ENCODE data around the gene FRMPD1. TPM values are rescaled to one million over a fixed set of nuclear protein-coding genes. Genes with fewer than 3 reads are reported as not detected.

Gene FRMPD1
- polyA plus RNA-seq, 1 donor, result 19.2 TPM

GRCh38 chr9:37636511-37637448 is 14.0 kb upstream of the FRMPD1 start:
- DNase-seq, result no peak

- DNase-seq, result no peak
These were observed 11.5 kb upstream of the FRMPD1 start for GRCh38 chr9:37639109-37639762.

- DNase-seq, result no peak
These were observed 10.9 kb upstream of the FRMPD1 start for GRCh38 chr9:37639841-37640240.

GRCh38 chr9:37640246-37640645 is 10.5 kb upstream of the FRMPD1 start:
- no peak for DNase-seq

DNA sequence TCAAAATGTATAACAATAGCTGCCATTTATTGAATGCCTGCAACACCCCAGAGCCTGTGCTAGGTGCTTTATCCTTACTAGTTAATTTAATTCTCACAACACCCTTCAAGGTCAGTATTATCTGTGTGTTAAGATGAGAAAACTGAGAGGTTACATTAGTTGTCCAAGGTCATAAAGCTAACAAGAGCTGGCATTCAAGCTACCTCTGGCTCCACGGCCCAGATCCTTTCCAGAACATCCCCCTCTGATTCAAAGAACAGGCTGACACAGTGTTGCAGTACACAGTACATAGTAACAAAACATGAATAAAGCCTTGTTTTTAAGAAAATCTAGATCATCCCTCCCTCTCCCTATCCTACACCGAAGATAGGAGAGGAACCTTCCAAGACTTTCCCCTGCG is 9.4 kb upstream of the FRMPD1 start:
- DNase-seq, result no peak

DNA sequence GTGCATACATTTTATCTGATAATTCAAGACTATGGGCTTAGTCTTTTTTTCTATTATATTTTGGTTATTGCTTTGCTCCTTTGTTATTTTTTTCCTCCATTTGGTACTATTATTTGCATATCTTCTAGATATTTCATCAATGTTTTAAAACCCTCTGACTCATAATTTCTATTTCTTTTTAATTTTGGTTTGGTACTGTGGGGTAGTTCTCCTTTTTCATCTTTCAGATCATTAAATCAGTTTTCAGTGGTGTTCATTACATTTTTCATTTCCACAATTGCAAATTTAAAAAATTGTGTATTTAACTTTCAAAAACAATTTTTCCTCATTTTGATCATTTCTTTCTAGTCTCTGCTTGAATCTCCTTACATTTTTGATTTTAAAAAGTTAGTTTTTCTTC is 7.5 kb upstream of the FRMPD1 start:
- no peak for DNase-seq

GRCh38 chr9:37645903-37646506 is 4.7 kb upstream of the FRMPD1 start:
- no peak for DNase-seq

DNA sequence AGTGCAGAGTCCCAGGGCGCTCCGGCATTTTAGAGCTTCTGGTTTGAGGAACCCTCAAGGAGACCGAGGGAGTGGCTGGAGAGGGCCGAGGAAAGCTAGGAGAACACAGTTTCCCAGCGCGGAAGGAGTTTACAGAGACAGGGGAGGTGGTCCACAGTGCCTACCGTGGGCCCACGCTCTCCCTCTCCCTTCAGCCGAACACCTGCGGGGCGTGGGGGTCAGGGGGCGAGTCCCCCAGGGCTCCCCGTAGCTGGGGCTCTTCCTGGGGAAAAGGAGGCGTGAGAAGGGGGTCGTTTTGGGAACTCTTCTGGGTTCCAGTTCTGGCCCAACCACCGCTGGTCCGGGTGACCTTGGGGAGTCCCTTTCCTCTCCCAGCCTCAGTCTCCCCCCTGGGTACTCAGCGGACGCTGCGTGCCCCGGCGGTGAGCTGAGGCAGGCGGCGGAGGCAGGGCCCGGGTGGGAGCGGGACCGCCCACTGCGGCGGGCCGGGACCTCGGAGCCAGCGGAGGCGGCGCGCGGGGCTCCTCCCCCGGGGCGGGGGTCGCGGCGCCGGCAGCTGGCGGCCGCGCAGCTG is 368 bp upstream of the FRMPD1 start:
- DNase-seq, result no peak

DNA sequence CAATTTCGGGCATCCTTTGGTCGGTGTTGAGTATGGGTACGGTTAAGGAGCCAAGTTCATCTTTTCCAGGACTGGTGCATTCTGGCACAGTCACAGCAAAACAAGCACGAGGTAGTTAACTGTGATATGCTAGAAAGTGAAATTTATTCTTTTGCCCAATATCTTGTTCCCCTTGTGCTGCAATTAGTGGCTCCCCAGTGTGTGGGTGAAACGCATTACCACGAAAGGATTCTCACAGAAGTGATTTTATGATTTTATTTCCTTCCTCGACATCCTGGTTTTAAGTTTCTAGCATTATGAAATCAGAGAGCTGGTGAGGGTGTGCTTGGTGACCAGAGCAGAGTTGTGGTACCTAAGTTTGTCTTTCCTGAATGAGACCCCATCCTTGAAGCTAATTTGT is 1.5 kb downstream of the FRMPD1 start:
- DNase-seq, result no peak

DNA sequence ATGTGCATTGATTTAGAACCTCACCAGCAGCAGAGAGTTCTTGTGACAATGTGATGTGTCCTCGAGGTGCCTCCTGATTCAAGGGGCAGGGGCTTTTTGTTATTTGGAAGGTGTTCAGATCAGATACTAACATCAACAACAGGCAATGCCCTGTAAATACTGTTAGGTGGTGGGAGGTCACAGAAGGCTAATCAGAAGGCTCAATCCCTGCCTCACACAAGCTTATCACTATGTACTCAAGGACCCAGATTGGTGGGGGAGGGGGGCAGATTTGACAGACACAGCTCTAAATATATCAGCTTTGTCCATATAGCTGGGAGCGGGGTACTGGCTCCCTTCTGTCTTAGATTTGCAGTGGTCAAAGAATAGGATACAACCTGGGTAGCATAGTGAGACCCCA is 2.6 kb downstream of the FRMPD1 start:
- DNase-seq, result no peak

DNA sequence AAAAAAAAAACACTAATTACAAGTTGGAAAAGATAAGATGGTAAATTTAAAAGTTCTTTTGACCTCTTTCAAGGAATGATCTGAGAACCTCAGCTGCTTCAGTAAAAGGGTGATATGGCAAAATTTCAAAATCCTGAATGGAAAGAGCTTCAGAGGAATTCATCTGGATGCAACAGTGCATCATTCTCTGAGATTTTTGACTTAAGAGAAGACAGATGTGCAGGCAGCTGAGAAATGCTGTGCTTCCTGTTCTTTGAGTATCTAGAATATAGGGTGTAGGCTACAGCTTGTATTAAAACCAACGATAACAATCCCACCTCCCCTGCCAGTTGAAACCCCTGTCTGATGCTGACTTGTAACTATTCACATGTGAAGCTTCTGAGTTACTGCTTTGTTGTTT is 6.2 kb downstream of the FRMPD1 start:
- no peak for DNase-seq

DNA sequence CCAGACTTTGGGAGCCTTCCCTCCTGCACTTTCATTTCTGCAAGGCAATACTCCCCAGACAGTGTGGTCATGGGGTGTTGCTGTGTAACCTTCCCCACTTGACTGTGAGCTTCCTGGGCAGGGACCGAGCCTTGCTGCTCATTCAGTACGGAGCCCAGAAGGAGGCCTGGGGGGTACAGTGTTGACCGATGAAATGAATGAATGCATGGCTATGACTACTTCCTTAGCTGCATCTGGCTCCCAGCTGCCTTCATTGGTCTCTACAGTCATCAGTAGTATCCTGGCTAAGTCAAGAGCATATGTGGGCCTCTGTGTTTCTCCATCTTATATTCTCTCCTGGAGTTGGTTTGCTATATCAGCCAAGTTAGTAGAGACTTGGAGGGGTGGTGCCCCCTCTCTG is 9.9 kb downstream of the FRMPD1 start:
- DNase-seq, result no peak

GRCh38 chr9:37663926-37664325 is 13.2 kb downstream of the FRMPD1 start:
- DNase-seq, result no peak

- DNase-seq, result no peak
These were observed 17.0 kb downstream of the FRMPD1 start for GRCh38 chr9:37667706-37668105.

GRCh38 chr9:37668116-37668601 is 17.4 kb downstream of the FRMPD1 start:
- DNase-seq, result peak; percentile 22

DNA sequence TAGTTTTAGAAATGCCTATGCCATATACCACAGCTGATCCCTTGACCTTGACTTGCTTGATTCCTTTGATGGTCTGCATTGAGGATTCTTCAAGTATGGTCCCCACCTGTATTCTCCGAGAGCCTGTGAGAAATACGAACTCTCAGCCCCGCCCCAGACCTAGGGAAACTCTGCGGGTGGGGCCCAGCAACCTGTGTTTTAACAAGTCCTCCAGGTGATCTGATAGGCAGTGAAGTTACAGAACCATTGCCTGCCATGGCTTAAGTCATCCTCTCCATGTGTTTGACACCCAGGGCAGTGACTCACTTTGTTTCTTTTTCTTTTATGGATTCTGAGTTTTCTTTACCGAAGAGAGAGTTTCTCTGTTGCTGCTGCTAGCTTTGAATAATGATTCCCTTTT is 18.5 kb downstream of the FRMPD1 start:
- no peak for DNase-seq

GRCh38 chr9:37675661-37676060 is 24.9 kb downstream of the FRMPD1 start:
- no peak for DNase-seq

DNA sequence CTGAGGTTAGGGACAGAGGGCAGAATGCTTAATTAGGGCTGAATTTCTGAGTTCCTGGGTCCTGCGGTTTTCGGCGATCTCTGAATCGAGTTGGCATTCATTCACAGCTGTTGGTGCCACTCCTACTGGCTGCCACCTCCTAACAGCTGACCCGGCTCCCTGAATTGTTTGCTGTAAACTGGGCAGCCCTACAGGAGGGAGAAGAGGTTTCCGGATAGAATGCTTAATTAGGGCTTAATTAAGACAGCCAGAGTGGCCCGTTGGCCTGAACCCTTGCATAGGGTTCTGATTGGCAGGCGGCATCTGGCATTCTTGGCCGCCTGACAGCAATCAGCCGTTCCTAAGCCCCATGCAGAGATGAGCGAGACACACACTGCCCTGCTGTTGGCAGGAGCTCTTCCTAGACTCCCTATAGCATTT is 25.7 kb downstream of the FRMPD1 start:
- DNase-seq, result peak; percentile 49

- no peak for DNase-seq
These were observed 26.7 kb downstream of the FRMPD1 start for GRCh38 chr9:37677435-37677834.

GRCh38 chr9:37678789-37679273 is 28.1 kb downstream of the FRMPD1 start:
- DNase-seq, result no peak

- no peak for DNase-seq
These were observed 29.1 kb downstream of the FRMPD1 start for GRCh38 chr9:37679649-37680402.

DNA sequence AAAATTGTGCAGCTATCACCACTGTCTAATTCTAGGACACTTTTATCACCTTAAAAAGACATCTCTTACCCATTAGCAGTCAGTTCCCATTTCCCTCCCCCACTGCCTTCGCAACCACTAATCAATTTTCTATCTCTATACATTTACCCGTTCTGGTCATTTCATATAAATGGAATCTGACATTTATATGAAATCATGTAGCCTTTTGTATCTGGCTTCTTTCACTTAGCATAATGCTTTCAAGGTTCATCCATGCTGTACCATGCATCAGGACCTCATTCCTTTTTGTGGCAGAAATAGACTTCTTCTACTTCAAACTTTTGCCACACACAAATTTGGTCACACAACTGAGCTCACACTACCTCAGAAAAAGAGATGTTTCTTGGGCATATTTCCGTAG is 32.2 kb downstream of the FRMPD1 start:
- DNase-seq, result no peak
